ENCODE results near the gene RASSF7.
"Not testable (repeated sequence)": the region's sequence is repeated elsewhere in the genome, so short reads cannot be mapped to it uniquely, and the experiment has no call there.

RASSF7 gene

GRCh38 chr11:573146-573759 lies 12.5 kb downstream of the RASSF7 start:
- no peak for TF ChIP-seq CTCF (IDR thresholded peaks at IDR 0.05; ENCODE audit: borderline replicate concordance, control extremely low read depth, extremely low read depth, insufficient read depth, missing control alignments)
- in situ Hi-C loops (cut with MboI; ENCODE audit: low sequenced_read_pairs, unreplicated experiment) = no loop called here
- no peak for DNase-seq (ENCODE audit: low spot score)

- in situ Hi-C loops (cut with MboI; ENCODE audit: low sequenced_read_pairs, unreplicated experiment); DNase-seq (ENCODE audit: low spot score): not testable (repeated sequence)
Measured at GRCh38 chr11:574031-574570, 13.3 kb downstream of the RASSF7 start.

- in situ Hi-C loops (cut with MboI; ENCODE audit: low sequenced_read_pairs, unreplicated experiment) = no loop called here
- no peak for DNase-seq (ENCODE audit: low spot score)
Measured at GRCh38 chr11:574632-575312, 14.0 kb downstream of the RASSF7 start.

GRCh38 chr11:575313-575995 lies 14.7 kb downstream of the RASSF7 start:
- no peak for TF ChIP-seq CTCF (IDR thresholded peaks at IDR 0.05; ENCODE audit: borderline replicate concordance, control extremely low read depth, extremely low read depth, insufficient read depth, missing control alignments)
- in situ Hi-C loops (cut with MboI; ENCODE audit: low sequenced_read_pairs, unreplicated experiment) = no loop called here
- no peak for DNase-seq (ENCODE audit: low spot score)

More at GRCh38 chr11:574632-575312, 14.0 kb downstream of the RASSF7 start:
- no peak for TF ChIP-seq CTCF (IDR thresholded peaks at IDR 0.05; ENCODE audit: borderline replicate concordance, control extremely low read depth, extremely low read depth, insufficient read depth, missing control alignments)

- peak; percentile 100 for DNase-seq (ENCODE audit: low spot score)
- in situ Hi-C loops (cut with MboI; ENCODE audit: low sequenced_read_pairs, unreplicated experiment) = no loop called here
- no peak for TF ChIP-seq CTCF (IDR thresholded peaks at IDR 0.05; ENCODE audit: borderline replicate concordance, control extremely low read depth, extremely low read depth, insufficient read depth, missing control alignments)
Measured at GRCh38 chr11:575996-576768, 15.4 kb downstream of the RASSF7 start, which contains the start of gene PHRF1. TSS of gene PHRF1 (plus strand) at chr11:576470. CDS start at chr11:581513, 5,043 bp downstream.

GRCh38 chr11:576811-577610 lies 16.2 kb downstream of the RASSF7 start:
- TF ChIP-seq CTCF (IDR thresholded peaks at IDR 0.05; ENCODE audit: borderline replicate concordance, control extremely low read depth, extremely low read depth, insufficient read depth, missing control alignments) = no peak
- in situ Hi-C loops (cut with MboI; ENCODE audit: low sequenced_read_pairs, unreplicated experiment) = no loop called here
- no peak for DNase-seq (ENCODE audit: low spot score)

All from GM13976 (cell line).